22Rv1 (cell line): ENCODE results near the gene ZPBP.
"Not testable (repeated sequence)": the region's sequence is repeated elsewhere in the genome, so short reads cannot be mapped to it uniquely, and the experiment has no call there.

Experiments
- ZFX ChIP-seq: fragments of 450-650 bp; IDR thresholded peaks from 2 replicates; pipeline ENCODE4 v1.6.1; 2017; ENCODE audit warnings: antibody characterized with exemption, borderline replicate concordance
- TF ChIP-seq, protein P1 (sequence below): fragments of 450-650 bp; IDR thresholded peaks from 2 replicates; pipeline ENCODE4 v1.5.1; 2017; ENCODE audit warnings: mild to moderate bottlenecking

DNA sequence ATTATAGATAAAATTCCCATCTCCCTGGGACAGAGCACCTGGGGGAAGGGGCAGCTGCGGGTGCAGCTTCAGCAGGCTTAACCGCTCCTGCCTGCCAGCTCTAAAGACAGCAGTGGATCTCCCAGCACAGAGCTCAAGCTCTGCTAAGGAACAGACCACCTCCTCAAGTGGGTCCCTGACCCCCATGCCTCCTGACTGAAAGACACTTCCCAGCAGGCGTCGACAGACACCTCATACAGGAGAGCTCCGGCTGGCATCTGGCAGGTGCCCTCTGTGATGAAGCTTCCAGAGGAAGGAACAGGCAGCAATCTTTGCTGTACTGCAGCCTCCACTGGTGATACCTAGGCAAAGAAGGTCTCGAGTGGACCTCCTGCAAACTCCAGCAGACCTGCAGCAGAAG is 51.9 kb downstream of the ZPBP start:
- TF ChIP-seq, protein P1, sequence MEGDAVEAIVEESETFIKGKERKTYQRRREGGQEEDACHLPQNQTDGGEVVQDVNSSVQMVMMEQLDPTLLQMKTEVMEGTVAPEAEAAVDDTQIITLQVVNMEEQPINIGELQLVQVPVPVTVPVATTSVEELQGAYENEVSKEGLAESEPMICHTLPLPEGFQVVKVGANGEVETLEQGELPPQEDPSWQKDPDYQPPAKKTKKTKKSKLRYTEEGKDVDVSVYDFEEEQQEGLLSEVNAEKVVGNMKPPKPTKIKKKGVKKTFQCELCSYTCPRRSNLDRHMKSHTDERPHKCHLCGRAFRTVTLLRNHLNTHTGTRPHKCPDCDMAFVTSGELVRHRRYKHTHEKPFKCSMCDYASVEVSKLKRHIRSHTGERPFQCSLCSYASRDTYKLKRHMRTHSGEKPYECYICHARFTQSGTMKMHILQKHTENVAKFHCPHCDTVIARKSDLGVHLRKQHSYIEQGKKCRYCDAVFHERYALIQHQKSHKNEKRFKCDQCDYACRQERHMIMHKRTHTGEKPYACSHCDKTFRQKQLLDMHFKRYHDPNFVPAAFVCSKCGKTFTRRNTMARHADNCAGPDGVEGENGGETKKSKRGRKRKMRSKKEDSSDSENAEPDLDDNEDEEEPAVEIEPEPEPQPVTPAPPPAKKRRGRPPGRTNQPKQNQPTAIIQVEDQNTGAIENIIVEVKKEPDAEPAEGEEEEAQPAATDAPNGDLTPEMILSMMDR: not testable (repeated sequence)
- TF ChIP-seq ZFX: not testable (repeated sequence)
